ENCODE data around the gene FKBP4.

The FKBP4 gene, protein sequence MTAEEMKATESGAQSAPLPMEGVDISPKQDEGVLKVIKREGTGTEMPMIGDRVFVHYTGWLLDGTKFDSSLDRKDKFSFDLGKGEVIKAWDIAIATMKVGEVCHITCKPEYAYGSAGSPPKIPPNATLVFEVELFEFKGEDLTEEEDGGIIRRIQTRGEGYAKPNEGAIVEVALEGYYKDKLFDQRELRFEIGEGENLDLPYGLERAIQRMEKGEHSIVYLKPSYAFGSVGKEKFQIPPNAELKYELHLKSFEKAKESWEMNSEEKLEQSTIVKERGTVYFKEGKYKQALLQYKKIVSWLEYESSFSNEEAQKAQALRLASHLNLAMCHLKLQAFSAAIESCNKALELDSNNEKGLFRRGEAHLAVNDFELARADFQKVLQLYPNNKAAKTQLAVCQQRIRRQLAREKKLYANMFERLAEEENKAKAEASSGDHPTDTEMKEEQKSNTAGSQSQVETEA

GRCh38 chr12:2794736-2795289 is at the start of gene FKBP4:
TSS of gene FKBP4 (plus strand) at chr12:2794970. CDS start at chr12:2795140, 170 bp downstream.
- H3K27ac ChIP-seq = peak within 1 kb of the TSS; percentile 92
- TF ChIP-seq CTCF (IDR thresholded peaks at IDR 0.05) (peak; percentile 21), ZFX (IDR thresholded peaks at IDR 0.05; ENCODE audit: borderline replicate concordance) (no peak)

- H3K27ac ChIP-seq = no peak overlapping the region
- no peak for TF ChIP-seq ZFX (IDR thresholded peaks at IDR 0.05; ENCODE audit: borderline replicate concordance)
- TF ChIP-seq CTCF (IDR thresholded peaks at IDR 0.05) = no peak
These were observed 49.1 kb upstream of the FKBP4 start for GRCh38 chr12:2745655-2746054.

DNA sequence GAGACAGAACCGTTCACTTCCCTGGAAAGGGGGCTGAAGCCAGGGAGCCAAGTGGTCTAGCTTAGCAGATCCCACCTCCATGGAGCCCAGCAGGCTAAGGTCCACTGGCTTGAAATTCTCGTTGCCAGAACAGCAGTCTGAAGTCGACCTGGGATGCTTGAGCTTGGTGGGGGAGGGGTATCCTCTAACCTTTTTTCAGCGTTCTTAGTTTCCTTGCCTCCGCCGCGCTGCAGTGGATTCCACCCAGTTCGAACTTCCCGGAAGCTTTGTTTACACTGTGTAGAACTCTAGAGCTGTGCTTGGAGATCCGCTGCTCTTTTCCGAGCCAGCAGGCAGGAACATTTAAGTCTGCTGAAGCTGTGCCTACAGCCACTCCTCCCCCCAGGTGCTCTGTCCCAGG is 45.2 kb upstream of the FKBP4 start:
- TF ChIP-seq CTCF (IDR thresholded peaks at IDR 0.05) (no peak), ZFX (IDR thresholded peaks at IDR 0.05; ENCODE audit: borderline replicate concordance) (no peak)

GRCh38 chr12:2750185-2750584 is 44.6 kb upstream of the FKBP4 start:
- TF ChIP-seq CTCF (IDR thresholded peaks at IDR 0.05) = no peak
- TF ChIP-seq ZFX (IDR thresholded peaks at IDR 0.05; ENCODE audit: borderline replicate concordance) = no peak
- no peak overlapping the region for H3K27ac ChIP-seq

More for the DNA sequence above, 45.2 kb upstream of the FKBP4 start:
- no peak overlapping the region for H3K27ac ChIP-seq

GRCh38 chr12:2751230-2751629 is 43.5 kb upstream of the FKBP4 start:
- no peak for TF ChIP-seq ZFX (IDR thresholded peaks at IDR 0.05; ENCODE audit: borderline replicate concordance)
- no peak for TF ChIP-seq CTCF (IDR thresholded peaks at IDR 0.05)
- no peak overlapping the region for H3K27ac ChIP-seq

DNA sequence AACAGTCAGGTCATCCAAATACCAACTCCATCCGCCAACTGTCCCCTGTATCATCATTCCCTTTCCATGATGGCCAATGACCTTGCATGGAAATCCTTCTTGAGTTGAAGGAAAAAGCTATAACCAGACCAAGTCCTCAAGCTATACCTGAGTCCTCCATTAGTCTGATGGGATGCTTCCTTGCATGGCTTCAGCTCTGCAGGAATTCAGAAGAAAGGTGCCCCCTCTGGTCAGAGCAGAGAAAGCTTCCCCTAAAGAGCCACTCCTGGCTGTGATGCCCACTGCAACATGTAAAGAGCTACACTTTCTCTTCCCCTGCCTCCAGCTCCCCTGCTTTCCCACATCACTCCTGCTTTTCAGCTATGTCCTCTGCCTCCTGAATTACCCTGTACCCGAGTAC is 43.1 kb upstream of the FKBP4 start:
- no peak overlapping the region for H3K27ac ChIP-seq
- TF ChIP-seq CTCF (IDR thresholded peaks at IDR 0.05) (peak; percentile 31), ZFX (IDR thresholded peaks at IDR 0.05; ENCODE audit: borderline replicate concordance) (no peak)

Data from 22Rv1 (cell line).